Measurements from ENCODE around the gene CFAP70. TPM values are rescaled to one million over a fixed set of nuclear protein-coding genes. Genes with fewer than 3 reads are reported as not detected.

The CFAP70 gene

DNA sequence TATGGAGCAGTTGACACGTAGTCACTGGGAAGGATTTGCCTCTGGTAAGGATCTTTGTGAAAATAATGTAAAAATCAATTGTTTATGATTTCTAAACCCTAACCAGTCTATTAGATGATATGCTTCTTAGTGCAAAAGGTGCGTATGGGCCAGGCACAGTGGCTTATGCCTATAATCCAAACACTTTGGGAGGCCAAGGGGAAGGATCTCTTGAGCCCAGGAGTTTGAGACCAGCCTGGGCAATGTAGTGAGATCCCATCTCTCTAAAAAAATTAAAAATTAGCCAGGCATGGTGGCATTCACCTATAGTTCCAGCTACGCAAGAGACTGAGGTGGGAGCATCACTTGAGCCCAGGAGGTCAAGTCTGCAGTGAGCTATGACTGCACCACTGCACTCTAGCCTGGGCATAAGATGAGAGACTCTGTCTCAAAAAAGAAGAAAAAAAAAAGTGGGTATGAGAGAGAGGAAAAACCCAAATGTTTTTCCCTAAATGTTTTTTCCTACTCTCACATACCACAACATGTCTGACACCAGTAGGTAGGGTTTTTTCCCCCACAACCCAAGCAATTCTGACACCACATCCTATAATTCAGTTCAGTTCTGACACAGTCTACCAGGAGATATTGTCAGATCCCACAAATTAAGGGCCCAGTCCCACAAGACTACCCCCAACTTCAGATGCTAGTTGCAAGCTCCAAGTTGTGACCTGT is 148.1 kb downstream of the CFAP70 start:
- Histone ChIP-seq H3K4me2 (ENCODE audit: low read length) (no peak overlapping the region), H3K27me3 (ENCODE audit: control insufficient read depth, insufficient read depth, low read length) (no peaks in the 10 kb centered on the region), H3K36me3 (ENCODE audit: insufficient read depth, low read length) (peaks cover 3% of the 10 kb centered on the region)

DNA sequence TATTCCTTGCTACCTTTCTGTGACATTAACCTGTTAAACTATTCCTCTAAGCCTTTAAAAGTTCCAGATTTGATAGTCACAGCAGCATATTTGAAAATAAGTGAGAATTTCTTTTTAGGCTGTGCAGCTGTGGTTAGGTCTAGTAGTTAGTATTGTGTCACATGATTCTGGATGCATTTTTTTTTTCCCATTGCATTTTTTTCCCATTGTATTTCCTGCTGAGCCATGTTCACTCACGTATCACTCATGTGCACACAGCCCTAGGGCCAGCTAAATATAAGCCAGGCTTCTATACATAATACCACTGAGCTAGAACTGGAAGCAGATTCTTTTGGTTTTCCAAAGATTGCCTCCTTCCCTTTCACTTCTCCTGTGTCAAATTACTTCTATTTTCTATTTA is 149.0 kb downstream of the CFAP70 start:
- no peak overlapping the region for H3K4me2 ChIP-seq (ENCODE audit: low read length)
- H3K9me3 ChIP-seq (replicated peaks; ENCODE audit: low read length), result no peaks in the 10 kb centered on the region
- H3K9ac ChIP-seq (ENCODE audit: low read depth, low read length), result no peak overlapping the region
- no peaks in the 10 kb centered on the region for H3K4me1 ChIP-seq (ENCODE audit: control insufficient read depth, insufficient read depth, low read length)
- H3K36me3 ChIP-seq (ENCODE audit: insufficient read depth, low read length), result peaks cover 6% of the 10 kb centered on the region
- no peaks in the 10 kb centered on the region for H3K27me3 ChIP-seq (ENCODE audit: control insufficient read depth, insufficient read depth, low read length)
- H3K4me3 ChIP-seq (ENCODE audit: low read length), result no peak overlapping the region

More for the DNA sequence above, 148.1 kb downstream of the CFAP70 start:
- no peaks in the 10 kb centered on the region for H3K4me1 ChIP-seq (ENCODE audit: control insufficient read depth, insufficient read depth, low read length)
- no peaks in the 10 kb centered on the region for H3K9me3 ChIP-seq (replicated peaks; ENCODE audit: low read length)
- no peak overlapping the region for H3K9ac ChIP-seq (ENCODE audit: low read depth, low read length)
- no peak overlapping the region for H3K4me3 ChIP-seq (ENCODE audit: low read length)

DNA sequence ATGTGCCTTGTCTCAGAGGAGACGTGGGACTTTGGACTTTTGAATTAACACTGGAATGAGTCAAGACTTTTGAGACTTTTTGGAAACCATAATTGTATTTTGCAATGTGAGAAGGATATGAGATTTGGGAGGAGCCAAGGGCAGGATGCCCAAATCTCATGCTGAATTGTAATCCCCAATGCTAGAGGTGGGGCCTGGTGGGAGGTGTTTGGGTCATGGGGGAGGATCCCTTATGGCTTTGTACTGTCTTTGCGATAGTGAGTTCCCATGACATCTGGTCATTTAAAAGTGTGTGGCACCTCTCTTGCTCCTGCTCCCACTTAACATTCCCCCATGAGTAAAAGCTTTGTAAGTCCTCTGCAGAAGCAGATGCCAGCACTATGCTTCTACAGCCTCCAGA is 150.8 kb downstream of the CFAP70 start:
- Histone ChIP-seq H3K4me2 (ENCODE audit: low read length) (no peak overlapping the region), H3K27me3 (ENCODE audit: control insufficient read depth, insufficient read depth, low read length) (no peaks in the 10 kb centered on the region), H3K9ac (ENCODE audit: low read depth, low read length) (no peak overlapping the region), H3K4me3 (ENCODE audit: low read length) (no peak overlapping the region), H3K4me1 (ENCODE audit: control insufficient read depth, insufficient read depth, low read length) (no peaks in the 10 kb centered on the region), H3K9me3 (replicated peaks; ENCODE audit: low read length) (no peaks in the 10 kb centered on the region), H3K36me3 (ENCODE audit: insufficient read depth, low read length) (peaks cover 6% of the 10 kb centered on the region)

DNA sequence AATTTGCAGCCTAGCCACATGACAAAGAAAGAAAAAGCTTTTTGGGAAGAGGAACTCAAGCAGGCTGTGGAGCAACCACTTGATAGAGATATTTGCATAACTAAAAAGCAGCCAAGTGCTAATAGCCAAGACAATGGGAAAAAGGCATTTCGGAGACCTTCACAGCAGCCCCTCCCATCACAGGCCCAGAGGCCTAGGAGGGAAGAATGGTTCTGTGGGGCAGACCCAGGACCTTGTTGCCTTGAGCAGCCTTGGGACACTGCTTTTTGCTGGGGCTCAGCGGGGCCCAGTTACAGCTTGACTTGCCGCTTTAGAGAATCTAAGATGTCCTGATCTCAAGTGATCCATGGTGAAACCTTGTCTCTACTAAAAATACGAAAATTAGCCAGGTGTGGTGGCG is 152.3 kb downstream of the CFAP70 start:
- Histone ChIP-seq H3K9me3 (replicated peaks; ENCODE audit: low read length) (no peaks in the 10 kb centered on the region), H3K4me3 (ENCODE audit: low read length) (no peak overlapping the region), H3K9ac (ENCODE audit: low read depth, low read length) (no peak overlapping the region), H3K4me1 (ENCODE audit: control insufficient read depth, insufficient read depth, low read length) (no peaks in the 10 kb centered on the region), H3K27me3 (ENCODE audit: control insufficient read depth, insufficient read depth, low read length) (no peaks in the 10 kb centered on the region), H3K36me3 (ENCODE audit: insufficient read depth, low read length) (peaks cover 6% of the 10 kb centered on the region), H3K4me2 (ENCODE audit: low read length) (no peak overlapping the region)

DNA sequence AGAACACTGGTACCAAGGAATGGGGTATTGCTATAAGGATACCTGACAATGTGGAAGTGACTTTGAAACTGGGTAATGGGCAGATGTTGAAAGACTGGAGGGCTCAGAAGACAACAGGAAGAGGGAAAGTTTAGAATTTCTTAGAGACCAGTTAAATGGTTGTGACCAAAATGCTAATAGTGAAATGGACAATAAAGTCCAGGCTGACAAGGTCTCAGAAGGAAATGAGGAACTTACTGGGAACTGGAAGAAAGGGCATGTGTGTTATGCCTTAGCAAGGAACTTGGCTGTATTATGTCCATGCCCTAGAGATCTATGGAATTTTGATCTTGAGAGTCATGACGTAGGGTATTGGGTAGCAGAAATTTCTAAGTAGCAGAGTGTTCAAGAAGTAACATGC is 152.8 kb downstream of the CFAP70 start:
- H3K4me2 ChIP-seq (ENCODE audit: low read length), result no peak overlapping the region

GRCh38 chr10:73205081-73205480 is 153.6 kb downstream of the CFAP70 start:
- no peaks in the 10 kb centered on the region for H3K27me3 ChIP-seq (ENCODE audit: control insufficient read depth, insufficient read depth, low read length)
- no peak overlapping the region for H3K4me3 ChIP-seq (ENCODE audit: low read length)
- no peak overlapping the region for H3K4me2 ChIP-seq (ENCODE audit: low read length)
- no peaks in the 10 kb centered on the region for H3K9me3 ChIP-seq (replicated peaks; ENCODE audit: low read length)
- no peaks in the 10 kb centered on the region for H3K4me1 ChIP-seq (ENCODE audit: control insufficient read depth, insufficient read depth, low read length)
- peaks cover 7% of the 10 kb centered on the region for H3K36me3 ChIP-seq (ENCODE audit: insufficient read depth, low read length)
- H3K9ac ChIP-seq (ENCODE audit: low read depth, low read length), result no peak overlapping the region

More for the DNA sequence above, 152.8 kb downstream of the CFAP70 start:
- Histone ChIP-seq H3K4me3 (ENCODE audit: low read length) (no peak overlapping the region), H3K4me1 (ENCODE audit: control insufficient read depth, insufficient read depth, low read length) (no peaks in the 10 kb centered on the region), H3K36me3 (ENCODE audit: insufficient read depth, low read length) (peaks cover 6% of the 10 kb centered on the region), H3K9me3 (replicated peaks; ENCODE audit: low read length) (no peaks in the 10 kb centered on the region), H3K9ac (ENCODE audit: low read depth, low read length) (no peak overlapping the region), H3K27me3 (ENCODE audit: control insufficient read depth, insufficient read depth, low read length) (no peaks in the 10 kb centered on the region)

Small RNA genes within 50 kb of the gene (small RNA-seq; reads per million reads assigned to genes)
- not detected for gene RF00019
- not detected for gene RNU6-833P
